CD8-positive, alpha-beta memory T cell (primary cell): ENCODE results near the gene UMAD1. TPM values are rescaled to one million over a fixed set of nuclear protein-coding genes. Genes with fewer than 3 reads are reported as not detected.
A peak's percentile ranks its signal among the peaks of the same experiment; 100 is the strongest.
"Not testable (repeated sequence)": the region's sequence is repeated elsewhere in the genome, so short reads cannot be mapped to it uniquely, and the experiment has no call there.

Experiments
- CTCF ChIA-PET: fragments of 350-600 bp; sonication (Branson Sonifier 250); formaldehyde crosslinking; loops from one replicate; lab custom pipeline; 2021; ENCODE audit warnings: antibody characterized with exemption; lab: Charles Lee
- POLR2A ChIA-PET: fragments of 350-600 bp; sonication (Branson Sonifier 250); formaldehyde crosslinking; loops from one replicate; lab custom pipeline; 2021; ENCODE audit warnings: antibody characterized with exemption; lab: Charles Lee
- DNase-seq, 5 donors: peaks; one replicate each; pipeline versions ENCODE4 v3.0.0 to v3.0.0-alpha.2; 2020 to 2022; ENCODE audit warnings: mixed read lengths in 1 of 5
- H3K27ac ChIP-seq: one replicate; pipeline ENCODE4 v1.7.0; 2013; ENCODE audit warnings: low read depth, mild to moderate bottlenecking, low read length, moderate library complexity
- H3K27me3 ChIP-seq: 2 replicates; pipeline ENCODE4 v1.7.0; 2013; ENCODE audit warnings: low read length, mild to moderate bottlenecking; ENCODE audit not compliant: insufficient read depth, poor library complexity, severe bottlenecking
- H3K36me3 ChIP-seq: 2 replicates; pipeline ENCODE4 v1.7.0; 2013; ENCODE audit warnings: mild to moderate bottlenecking, low read length, moderate library complexity; ENCODE audit not compliant: insufficient read depth
- H3K4me1 ChIP-seq: 2 replicates; pipeline ENCODE4 v1.7.0; 2013; ENCODE audit warnings: mild to moderate bottlenecking, low read length, moderate library complexity; ENCODE audit not compliant: insufficient read depth
- H3K4me3 ChIP-seq: 2 replicates; pipeline ENCODE4 v1.7.0; 2013; ENCODE audit warnings: mild to moderate bottlenecking, low read length
- H3K9me3 ChIP-seq: 2 replicates; pipeline ENCODE4 v1.7.0; 2013; ENCODE audit warnings: mild to moderate bottlenecking, low read length
- H3K27ac Mint-ChIP-seq, 8 donors: one replicate each; pipeline ENCODE4 v1.8.0; 2020 to 2021; ENCODE audit warnings: mixed read lengths in 8 of 8, mild to moderate bottlenecking in 6 of 8, inconsistent platforms in 3 of 8, moderate library complexity in 3 of 8
- H3K27me3 Mint-ChIP-seq, 2 donors: one replicate each; pipeline ENCODE4 v1.8.0; 2020 to 2021; ENCODE audit warnings: mixed read lengths in 2 of 2, mild to moderate bottlenecking in 1 of 2, moderate library complexity in 1 of 2
- H3K36me3 Mint-ChIP-seq, 3 donors: one replicate each; pipeline ENCODE4 v1.8.0; 2020 to 2021; ENCODE audit warnings: mixed read lengths in 3 of 3, inconsistent platforms in 1 of 3, mild to moderate bottlenecking in 1 of 3
- H3K4me1 Mint-ChIP-seq, 3 donors: one replicate each; pipeline ENCODE4 v1.8.0; 2020 to 2021; ENCODE audit warnings: mixed read lengths in 3 of 3, inconsistent platforms in 1 of 3, mild to moderate bottlenecking in 1 of 3
- H3K4me3 Mint-ChIP-seq, 7 donors: one replicate each; pipeline ENCODE4 v1.8.0; 2020 to 2021; ENCODE audit warnings: mixed read lengths in 7 of 7, mild to moderate bottlenecking in 6 of 7, moderate library complexity in 4 of 7, inconsistent platforms in 2 of 7
- H3K9me3 Mint-ChIP-seq, 5 donors: one replicate each; pipeline ENCODE4 v1.8.0; 2020 to 2022; ENCODE audit warnings: mixed read lengths in 5 of 5, mild to moderate bottlenecking in 3 of 5, moderate library complexity in 2 of 5, inconsistent platforms in 1 of 5
- polyA plus RNA-seq: library from polyadenylated mRNA; unstranded; fragments of 300-500 nt; fragmentation: Illumina TruSeq; gene quantifications from one replicate; pipeline ENCODE4 v1.2.3, GENCODE V29; 2021
- total RNA-seq, 2 experiments: library from RNA; stranded (reverse); gene quantifications; one replicate each; pipeline ENCODE4 v1.2.3, GENCODE V29; 2021

Gene UMAD1
- total and polyA plus RNA-seq, 3 experiments from 2014 or later, result 13.5 to 27.4 (median 14.8) TPM

- H3K9me3 ChIP-seq, result no peaks in the 10 kb centered on the region
- H3K9me3 Mint-ChIP-seq, result no peaks in the 10 kb centered on the region
- H3K36me3 Mint-ChIP-seq, result peaks cover 3 to 27% (median 16%) of the 10 kb centered on the region in 3 donors
- H3K4me3 ChIP-seq, result no peak overlapping the region
- ChIA-PET CTCF (no interaction called here), POLR2A (no interaction called here)
- no peak overlapping the region for H3K27ac ChIP-seq
- peak overlapping the region in 1 of 8 donors; percentile 41 for H3K27ac Mint-ChIP-seq
- no peak overlapping the region for H3K4me3 Mint-ChIP-seq
- H3K36me3 ChIP-seq, result no peaks in the 10 kb centered on the region
- peaks cover 21 to 60% (median 45%) of the 10 kb centered on the region in 3 donors for H3K4me1 Mint-ChIP-seq
- DNase-seq, result no peak
- peaks cover 20% of the 10 kb centered on the region for H3K4me1 ChIP-seq
- no peaks in the 10 kb centered on the region for H3K27me3 Mint-ChIP-seq
- H3K27me3 ChIP-seq, result no peaks in the 10 kb centered on the region
Observed at GRCh38 chr7:7670490-7670889, 29.9 kb downstream of the UMAD1 start.

DNA sequence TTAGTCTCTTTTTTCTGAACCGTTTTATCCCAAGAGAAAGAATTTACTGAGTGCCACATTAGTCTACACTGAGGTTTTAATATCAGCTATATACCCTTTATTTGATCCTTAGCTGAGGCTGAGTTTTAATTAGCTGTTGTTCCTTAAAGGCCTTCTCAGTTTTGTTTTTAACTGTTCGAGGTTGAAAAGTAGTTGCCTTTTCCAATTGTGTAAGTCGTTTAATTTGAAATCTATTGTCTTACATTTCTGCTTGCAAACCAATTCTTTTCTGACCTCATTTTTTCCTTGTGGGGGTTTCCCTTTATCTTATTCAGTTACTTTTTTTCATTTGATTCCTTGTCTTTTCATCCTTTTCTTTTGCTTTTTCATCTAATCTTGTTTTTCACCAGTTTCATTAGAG is 30.8 kb downstream of the UMAD1 start:
- H3K4me1 Mint-ChIP-seq, result peaks cover 20 to 54% (median 46%) of the 10 kb centered on the region in 3 donors

DNA sequence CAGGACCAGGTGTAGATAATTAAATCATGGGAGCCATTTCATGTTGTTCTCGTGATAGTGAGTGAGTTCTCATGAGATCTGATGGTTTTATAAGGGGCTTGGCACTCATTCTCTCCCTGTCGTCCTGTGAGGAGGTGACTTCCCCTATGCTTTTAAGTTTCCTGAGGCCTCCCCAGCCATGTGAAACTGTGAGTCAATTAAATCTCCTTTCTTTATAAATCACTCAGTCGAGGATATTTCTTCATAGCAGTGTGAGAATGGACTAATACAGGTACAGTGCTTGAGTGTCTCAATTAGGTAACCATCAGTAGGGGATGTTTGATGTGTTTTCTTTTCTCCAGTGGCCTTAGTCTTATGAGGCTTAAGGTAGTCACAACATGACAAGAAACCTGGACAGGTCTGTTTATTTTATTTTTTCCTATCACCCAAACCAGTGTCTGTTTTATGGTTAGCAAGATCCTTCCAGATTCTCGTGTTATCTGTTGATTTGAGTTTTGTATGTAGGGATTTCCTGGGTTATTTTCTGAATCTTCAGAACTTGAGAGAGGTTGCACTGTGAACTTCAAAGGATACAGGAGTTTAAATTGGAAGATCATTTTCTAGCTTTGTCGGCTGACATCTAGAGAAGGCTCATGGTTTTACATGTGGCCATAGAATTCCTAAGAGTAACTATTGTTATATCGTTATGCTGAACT is 32.1 kb downstream of the UMAD1 start:
- H3K27me3 Mint-ChIP-seq, result no peaks in the 10 kb centered on the region
- Histone ChIP-seq H3K9me3 (no peaks in the 10 kb centered on the region), H3K4me3 (no peak overlapping the region), H3K27me3 (no peaks in the 10 kb centered on the region), H3K36me3 (peaks cover 5% of the 10 kb centered on the region), H3K27ac (no peak overlapping the region), H3K4me1 (peaks cover 20% of the 10 kb centered on the region)
- H3K4me1 Mint-ChIP-seq, result peaks cover 20 to 49% (median 46%) of the 10 kb centered on the region in 3 donors
- H3K9me3 Mint-ChIP-seq, result peaks cover 0 to 4% (median 0%) of the 10 kb centered on the region in 5 donors
- H3K36me3 Mint-ChIP-seq, result peaks cover 8 to 37% (median 25%) of the 10 kb centered on the region in 3 donors
- no peak overlapping the region for H3K4me3 Mint-ChIP-seq
- H3K27ac Mint-ChIP-seq, result peak overlapping the region; percentile 9 to 83 (median 27)
- ChIA-PET CTCF (no interaction called here), POLR2A (no interaction called here)
- DNase-seq, result no peak

More for the DNA sequence above, 30.8 kb downstream of the UMAD1 start:
- no peaks in the 10 kb centered on the region for H3K27me3 Mint-ChIP-seq
- H3K4me1 ChIP-seq, result peaks cover 20% of the 10 kb centered on the region
- no peak for DNase-seq
- no peaks in the 10 kb centered on the region for H3K9me3 ChIP-seq
- CTCF ChIA-PET, result interaction anchor here (1.0 kb wide), 1 partner anchor 49 kb away, joined by 3 read pairs; no protein-coding TSS in a partner anchor
- peaks cover 8 to 34% (median 23%) of the 10 kb centered on the region in 3 donors for H3K36me3 Mint-ChIP-seq
- H3K9me3 Mint-ChIP-seq, result no peaks in the 10 kb centered on the region
- H3K27me3 ChIP-seq, result no peaks in the 10 kb centered on the region
- no peak overlapping the region for H3K27ac ChIP-seq
- H3K4me3 Mint-ChIP-seq, result no peak overlapping the region
- H3K36me3 ChIP-seq, result peaks cover 5% of the 10 kb centered on the region
- peak overlapping the region in 5 of 8 donors; percentile 1 to 89 (median 15) for H3K27ac Mint-ChIP-seq
- POLR2A ChIA-PET, result no interaction called here
- H3K4me3 ChIP-seq, result no peak overlapping the region

DNA sequence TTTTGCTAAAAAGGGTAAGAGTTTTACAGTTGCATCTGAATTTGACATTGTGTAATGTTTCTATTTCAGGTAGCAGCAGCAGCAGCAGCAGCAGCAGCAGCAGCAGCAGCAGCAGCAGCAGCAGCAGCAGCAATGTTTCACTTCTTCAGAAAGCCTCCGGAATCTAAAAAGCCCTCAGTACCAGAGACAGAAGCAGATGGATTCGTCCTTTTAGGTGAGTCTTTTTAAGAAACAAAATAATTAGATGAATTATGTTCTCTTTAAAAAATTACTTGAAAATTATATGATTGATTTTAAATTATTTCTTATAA is 32.6 kb downstream of the UMAD1 start:
- Mint-ChIP-seq H3K4me1 (peaks cover 20 to 49% (median 46%) of the 10 kb centered on the region in 3 donors), H3K9me3 (peaks cover 3 to 8% (median 4%) of the 10 kb centered on the region in 5 donors), H3K27me3 (no peaks in the 10 kb centered on the region), H3K27ac (peak overlapping the region in 6 of 8 donors; percentile 18 to 83 (median 64)), H3K36me3 (peaks cover 12 to 39% (median 29%) of the 10 kb centered on the region in 3 donors), H3K4me3 (no peak overlapping the region)
- H3K4me3 ChIP-seq, result no peak overlapping the region
- no peaks in the 10 kb centered on the region for H3K9me3 ChIP-seq
- CTCF ChIA-PET, result no interaction called here
- H3K27ac ChIP-seq, result no peak overlapping the region
- no peak for DNase-seq
- POLR2A ChIA-PET, result no interaction called here
- H3K27me3 ChIP-seq, result no peaks in the 10 kb centered on the region
- H3K4me1 ChIP-seq, result peaks cover 20% of the 10 kb centered on the region
- peaks cover 5% of the 10 kb centered on the region for H3K36me3 ChIP-seq

DNA sequence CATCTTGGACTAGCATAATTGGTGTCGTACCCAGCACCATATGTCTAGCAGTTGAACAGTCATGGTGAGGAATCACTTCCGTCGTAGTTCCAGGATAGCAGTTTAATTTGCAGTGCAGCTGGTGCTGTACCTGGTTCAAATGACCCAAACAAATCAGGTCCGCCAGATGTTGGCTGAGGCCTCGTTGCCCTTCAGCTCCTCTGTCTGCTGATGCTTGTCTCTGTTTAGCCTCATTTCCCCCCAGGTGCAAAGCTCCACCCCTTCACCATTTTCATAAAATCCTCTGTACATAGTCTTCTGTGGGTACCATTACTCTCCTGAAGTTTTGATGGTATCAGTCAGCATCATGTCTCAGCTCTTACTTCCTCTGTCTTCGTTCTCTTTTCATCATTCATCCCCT is 35.1 kb downstream of the UMAD1 start:
- Histone ChIP-seq H3K36me3 (peaks cover 5% of the 10 kb centered on the region), H3K27me3 (no peaks in the 10 kb centered on the region), H3K4me3 (no peak overlapping the region), H3K4me1 (peaks cover 20% of the 10 kb centered on the region), H3K9me3 (no peaks in the 10 kb centered on the region), H3K27ac (no peak overlapping the region)
- Mint-ChIP-seq H3K36me3 (peaks cover 12 to 37% (median 29%) of the 10 kb centered on the region in 3 donors), H3K4me1 (peaks cover 25 to 45% (median 39%) of the 10 kb centered on the region in 3 donors), H3K9me3 (peaks cover 3 to 8% (median 4%) of the 10 kb centered on the region in 5 donors), H3K4me3 (no peak overlapping the region), H3K27me3 (no peaks in the 10 kb centered on the region), H3K27ac (peak overlapping the region in 6 of 8 donors; percentile 5 to 89 (median 58))
- CTCF ChIA-PET, result no interaction called here
- no peak for DNase-seq
- POLR2A ChIA-PET, result no interaction called here

GRCh38 chr7:7679640-7680039 is 39.1 kb downstream of the UMAD1 start:
- H3K4me3 ChIP-seq, POLR2A ChIA-PET, H3K9me3 Mint-ChIP-seq, H3K27ac ChIP-seq, H3K4me1 ChIP-seq, CTCF ChIA-PET, H3K27me3 ChIP-seq, H3K4me3 Mint-ChIP-seq, DNase-seq, H3K36me3 ChIP-seq, H3K9me3 ChIP-seq, H3K27me3 Mint-ChIP-seq: not testable (repeated sequence)
- peaks cover 12 to 21% (median 16%) of the 10 kb centered on the region in 3 donors for H3K36me3 Mint-ChIP-seq
- H3K4me1 Mint-ChIP-seq, result peaks cover 24 to 36% (median 34%) of the 10 kb centered on the region in 3 donors
- peak overlapping the region in 2 of 8 donors; percentile 20 to 31 for H3K27ac Mint-ChIP-seq

- no peaks in the 10 kb centered on the region for H3K27me3 ChIP-seq
- DNase-seq, result peak in 3 of 5 donors; percentile 14 to 47 (median 41)
- no peak overlapping the region for H3K27ac ChIP-seq
- H3K27ac Mint-ChIP-seq, result peak overlapping the region in 5 of 8 donors; percentile 6 to 69 (median 30)
- H3K4me3 ChIP-seq, result no peak overlapping the region
- POLR2A ChIA-PET, result interaction anchor here (1.6 kb wide), 1 partner anchor 495 kb away, joined by 3 read pairs; no protein-coding TSS in a partner anchor
- peaks cover 8% of the 10 kb centered on the region for H3K4me1 ChIP-seq
- H3K4me1 Mint-ChIP-seq, result peaks cover 30 to 39% (median 31%) of the 10 kb centered on the region in 3 donors
- H3K36me3 Mint-ChIP-seq, result peaks cover 5 to 7% (median 7%) of the 10 kb centered on the region in 3 donors
- H3K9me3 Mint-ChIP-seq, result peaks cover 3 to 8% (median 4%) of the 10 kb centered on the region in 5 donors
- CTCF ChIA-PET, result interaction anchor here (0.7 to 2.1 kb wide), 20 partner anchors 33 to 536 kb away, joined by 3 to 16 read pairs (median 4); partner anchors contain the start of genes GLCCI1 and UMAD1
- H3K9me3 ChIP-seq, result no peaks in the 10 kb centered on the region
- H3K36me3 ChIP-seq, result no peaks in the 10 kb centered on the region
- peak overlapping the region in 2 of 7 donors; percentile 16 to 35 for H3K4me3 Mint-ChIP-seq
- no peaks in the 10 kb centered on the region for H3K27me3 Mint-ChIP-seq
Observed at GRCh38 chr7:7681191-7681935, 40.8 kb downstream of the UMAD1 start.
